GM23338 (cell line): Measurements from ENCODE around the gene PCDHGA6. TPM values are rescaled to one million over a fixed set of nuclear protein-coding genes. Genes with fewer than 3 reads are reported as not detected.

Source experiments
- ATAC-seq: fragments of 200-7000 bp; cut with Tn5 transposase; 3 replicates; pipeline ENCODE4 v1.9.1; 2020
- DNase-seq: peaks from one replicate; pipeline ENCODE4 v3.0.0-alpha.2; 2015; ENCODE audit warnings: low spot score
- H2AFZ ChIP-seq: fragments of 200-600 bp; sonication (generic); 2 replicates; pipeline ENCODE4 v1.8.0; 2016; ENCODE audit warnings: antibody characterized with exemption, mild to moderate bottlenecking, moderate library complexity
- H3F3A ChIP-seq: fragments of 200-600 bp; sonication (generic); replicated peaks from 2 replicates; pipeline ENCODE4 v1.8.0; 2017; ENCODE audit warnings: antibody characterized with exemption, mixed run types, low read depth
- H3K27ac ChIP-seq: fragments of 200-600 bp; sonication (generic); 2 replicates; pipeline ENCODE4 v1.6.1; 2016; ENCODE audit warnings: low read depth
- H3K27me3 ChIP-seq: fragments of 200-600 bp; sonication (generic); 2 replicates; pipeline ENCODE4 v1.8.0; 2016; ENCODE audit warnings: mild to moderate bottlenecking, mixed run types, moderate library complexity; ENCODE audit not compliant: insufficient read depth
- H3K36me3 ChIP-seq: fragments of 200-600 bp; sonication (generic); 2 replicates; pipeline ENCODE4 v1.8.0; 2016; ENCODE audit warnings: mild to moderate bottlenecking; ENCODE audit not compliant: insufficient read depth
- H3K4me1 ChIP-seq: fragments of 200-600 bp; sonication (generic); 2 replicates; pipeline ENCODE4 v1.8.0; 2016; ENCODE audit warnings: mild to moderate bottlenecking, moderate library complexity; ENCODE audit not compliant: insufficient read depth
- H3K4me2 ChIP-seq: fragments of 200-600 bp; sonication (generic); 2 replicates; pipeline ENCODE4 v1.7.1; 2017; ENCODE audit warnings: mixed run types
- H3K4me3 ChIP-seq: fragments of 200-600 bp; sonication (generic); 2 replicates; pipeline ENCODE4 v1.6.1; 2016; ENCODE audit warnings: mixed run types
- H3K79me2 ChIP-seq: fragments of 200-600 bp; sonication (generic); replicated peaks from 2 replicates; pipeline ENCODE4 v1.8.0; 2017; ENCODE audit warnings: mild to moderate bottlenecking; ENCODE audit not compliant: insufficient read depth
- H3K9me2 ChIP-seq: fragments of 200-600 bp; sonication (generic); 2 replicates; pipeline ENCODE4 v1.8.0; 2017; ENCODE audit not compliant: insufficient read depth
- H4K20me1 ChIP-seq: fragments of 200-600 bp; sonication (generic); replicated peaks from 2 replicates; pipeline ENCODE4 v1.8.0; 2017; ENCODE audit warnings: mild to moderate bottlenecking; ENCODE audit not compliant: insufficient read depth
- H3K27ac Mint-ChIP-seq: 2 replicates; pipeline ENCODE4 v1.8.0; 2020; ENCODE audit warnings: inconsistent platforms, mild to moderate bottlenecking, moderate library complexity, mixed read lengths
- H3K27me3 Mint-ChIP-seq: 3 replicates; pipeline ENCODE4 v1.8.0; 2022; ENCODE audit warnings: low read depth, mild to moderate bottlenecking, moderate library complexity, mixed read lengths, inconsistent platforms; ENCODE audit not compliant: insufficient read depth, poor library complexity
- H3K36me3 Mint-ChIP-seq: 3 replicates; pipeline ENCODE4 v1.8.0; 2021; ENCODE audit warnings: low read depth, mild to moderate bottlenecking, inconsistent platforms, moderate library complexity, mixed read lengths
- H3K4me1 Mint-ChIP-seq: 3 replicates; pipeline ENCODE4 v1.8.0; 2020; ENCODE audit warnings: mild to moderate bottlenecking, inconsistent platforms, mixed read lengths
- H3K4me3 Mint-ChIP-seq: 3 replicates; pipeline ENCODE4 v1.8.0; 2021; ENCODE audit warnings: moderate library complexity, mild to moderate bottlenecking, inconsistent platforms, mixed read lengths
- H3K9me3 Mint-ChIP-seq: 3 replicates; pipeline ENCODE4 v1.8.0; 2020; ENCODE audit warnings: moderate library complexity, mild to moderate bottlenecking, inconsistent platforms, mixed read lengths
- CREB1 ChIP-seq: fragments of 250-450 bp; sonication (Bioruptor Pico); IDR thresholded peaks from 2 replicates; pipeline ENCODE4 v1.5.0; 2020; ENCODE audit warnings: low read depth, mild to moderate bottlenecking, moderate library complexity
- CTCF ChIP-seq, 2 experiments: fragments of 200-600 bp in 1 of 2; sonication (generic) in 1 of 2; conservative IDR thresholded peaks; 2 replicates each; pipeline versions ENCODE4 v1.5.1 to v1.6.1; 2016 to 2017; ENCODE audit warnings: antibody characterized with exemption in 2 of 2, low read depth in 2 of 2, mild to moderate bottlenecking in 2 of 2, moderate library complexity in 1 of 2
- ETS1 ChIP-seq: IDR thresholded peaks from 2 replicates; pipeline ENCODE4 v1.6.1; 2016; ENCODE audit warnings: antibody characterized with exemption
- EZH2 ChIP-seq: fragments of 200-600 bp; sonication (generic); IDR thresholded peaks from one replicate; pipeline ENCODE4 v1.8.0; 2017; ENCODE audit warnings: antibody characterized with exemption, mild to moderate bottlenecking, low read depth; ENCODE audit not compliant: unreplicated experiment
- EZH2phosphoT487 ChIP-seq: fragments of 200-600 bp; sonication (generic); IDR thresholded peaks from one replicate; pipeline ENCODE4 v1.8.1; 2018; ENCODE audit warnings: antibody characterized with exemption; ENCODE audit not compliant: unreplicated experiment
- JUNB ChIP-seq: IDR thresholded peaks from one replicate; pipeline ENCODE4 v1.6.1; 2016; ENCODE audit warnings: antibody characterized with exemption; ENCODE audit not compliant: unreplicated experiment
- NANOG ChIP-seq: IDR thresholded peaks from 2 replicates; pipeline ENCODE4 v1.6.1; 2016; ENCODE audit warnings: antibody characterized with exemption, borderline replicate concordance
- POLR2AphosphoS5 ChIP-seq: IDR thresholded peaks from 2 replicates; pipeline ENCODE4 v1.6.1; 2016; ENCODE audit warnings: antibody characterized with exemption, low read depth
- REST ChIP-seq: IDR thresholded peaks from one replicate; pipeline ENCODE4 v1.6.1; 2018; ENCODE audit warnings: antibody characterized with exemption; ENCODE audit not compliant: unreplicated experiment
- STAT1 ChIP-seq: IDR thresholded peaks from one replicate; pipeline ENCODE4 v1.6.1; 2016; ENCODE audit warnings: antibody characterized with exemption; ENCODE audit not compliant: unreplicated experiment
- ZNF114 ChIP-seq: fragments of 250-450 bp; sonication (Bioruptor Pico); IDR thresholded peaks from 2 replicates; pipeline ENCODE4 v1.5.0; 2020; ENCODE audit warnings: mild to moderate bottlenecking, moderate library complexity
- ZNF331 ChIP-seq: fragments of 250-450 bp; sonication (Bioruptor Pico); IDR thresholded peaks from 2 replicates; pipeline ENCODE4 v1.5.0; 2020; ENCODE audit warnings: low read depth, mild to moderate bottlenecking, moderate library complexity
- ZNF462 ChIP-seq: fragments of 250-450 bp; sonication (Bioruptor Pico); IDR thresholded peaks from 2 replicates; pipeline ENCODE4 v1.5.0; 2020; ENCODE audit warnings: mild to moderate bottlenecking, moderate library complexity
- polyA plus RNA-seq: library from polyadenylated mRNA; unstranded; fragments of >200 nt; fragmentation: Nextera tagmentation; extraction: Ambion mirVana; gene quantifications from 2 replicates; pipeline ENCODE4 v1.2.1, GENCODE V29; 2016
- total RNA-seq: library from RNA; depleted of rRNA; stranded (reverse); fragments of >200 nt; shearing (Covaris generic); gene quantifications from 2 replicates; pipeline ENCODE4 v1.2.3, GENCODE V29; 2014

PCDHGA6 gene
- total and polyA plus RNA-seq, 2 experiments from 2014 or later = 0.99 to 4.8 TPM

GRCh38 chr5:141389153-141390042 is 15.7 kb downstream of the PCDHGA6 start:
- Mint-ChIP-seq H3K27ac (no peak overlapping the region), H3K4me3 (peak overlapping the region; percentile 13; the same call in 1 of the 3 replicates), H3K36me3 (peaks cover 75% of the 10 kb centered on the region), H3K9me3 (peaks cover 89% of the 10 kb centered on the region), H3K4me1 (no peaks in the 10 kb centered on the region; the same call in 2 of the 3 replicates), H3K27me3 (peaks cover 5% of the 10 kb centered on the region)
- no peaks in the 10 kb centered on the region for H4K20me1 ChIP-seq
- 0 out of 2 replicates have a peak, but pooled peaks cover 5% of the 10 kb centered on the region for H3K4me1 ChIP-seq
- no peak overlapping the region for H3K27ac ChIP-seq
- ATAC-seq (no peak), DNase-seq (no peak)
- no peaks in the 10 kb centered on the region for H3K9me2 ChIP-seq
- no peak overlapping the region for H3K4me2 ChIP-seq
- H3F3A ChIP-seq = no peaks in the 10 kb centered on the region
- no peak overlapping the region for H2AFZ ChIP-seq
- no peak overlapping the region for H3K4me3 ChIP-seq
- 0 out of 2 replicates have a peak, but pooled peaks cover 5% of the 10 kb centered on the region for H3K79me2 ChIP-seq
- H3K27me3 ChIP-seq = peaks cover 7% of the 10 kb centered on the region; the same call in 1 of the 2 replicates
- TF ChIP-seq REST (no peak), ZNF462 (CRISPR knock-in tag) (no peak), NANOG (no peak), CREB1 (CRISPR knock-in tag) (no peak), JUNB (no peak), STAT1 (no peak), EZH2 (no peak), POLR2AphosphoS5 (no peak), ZNF114 (no peak), ETS1 (no peak), CTCF (conservative IDR thresholded peaks at IDR 0.05; ENCODE audit: low read depth in 2 of 2) (no peak), EZH2phosphoT487 (no peak), ZNF331 (CRISPR knock-in tag) (no peak)
- H3K36me3 ChIP-seq = peaks cover 7% of the 10 kb centered on the region; the same call in 1 of the 2 replicates
